Pancreas (tissue), 10 donors: ENCODE measurements around the gene KIAA0930. TPM values are rescaled to one million over a fixed set of nuclear protein-coding genes. Genes with fewer than 3 reads are reported as not detected.
A peak's percentile ranks its signal among the peaks of the same experiment; 100 is the strongest.

Experiments
- ATAC-seq, 4 donors: fragments of 200-7000 bp; cut with Tn5 transposase; one replicate each; pipeline versions ENCODE4 v1.8.0 to v1.9.1; 2020; ENCODE audit warnings: mild to moderate bottlenecking in 4 of 4, moderate library complexity in 4 of 4
- DNase-seq, 6 donors: peaks; one replicate each; pipeline ENCODE4 v3.0.0-alpha.2; 2020
- FAIRE-seq: peaks from 2 replicates; lab custom pipeline; 2012; peaks lifted over from hg19 to GRCh38; lab: Jason Lieb, UNC
- H3K27ac ChIP-seq, 4 donors: fragments of 200-600 bp; sonication (generic); 1 replicate in 3 of 4; 2 replicates in 1 of 4; pipeline versions ENCODE4 v1.5.0 to v1.8.0; 2020
- H3K27me3 ChIP-seq, 4 donors: fragments of 200-600 bp; one replicate each; pipeline ENCODE4 v1.8.0; 2021
- H3K36me3 ChIP-seq, 3 donors: fragments of 200-600 bp; sonication (generic) in 1 of 3; one replicate each; pipeline versions ENCODE4 v1.5.0 to v1.8.0; 2020 to 2021
- H3K4me1 ChIP-seq, 3 donors: fragments of 200-600 bp; one replicate each; pipeline ENCODE4 v1.8.0; 2021
- H3K4me3 ChIP-seq, 4 donors: fragments of 200-600 bp; sonication (generic) in 2 of 4; one replicate each; pipeline versions ENCODE4 v1.5.0 to v1.8.0; 2020 to 2021
- H3K9me3 ChIP-seq, 4 donors: fragments of 200-600 bp; one replicate each; pipeline ENCODE4 v1.8.0; 2021
- CTCF ChIP-seq, 4 donors: fragments of 200-600 bp; sonication (generic) in 3 of 4; IDR thresholded peaks; one replicate each; pipeline versions ENCODE4 v1.5.0 to v1.8.0; 2021; ENCODE audit warnings: antibody characterized with exemption in 4 of 4
- whole genome bisulfite sequencing, 2 donors: extraction: QIAGEN DNeasy Blood & Tissue Kit; methylation state at CpG; one replicate each; pipeline ENCODE4 v1.1.7; 2013; 5-methylcytosine and 5-hydroxymethylcytosine counted together
- intact Hi-C, 3 donors: fragments of 100-400 bp; cut with DNase I; formaldehyde crosslinking; loops; one replicate each; pipeline versions ENCODE4 v1.11.1 to v1.14.2; 2022
- polyA plus RNA-seq, 2 donors: library from polyadenylated mRNA; stranded (reverse); fragments of 200-250 nt; gene quantifications; one replicate each; pipeline ENCODE4 v1.2.3, GENCODE V29; 2013
- total RNA-seq, 6 donors: library from RNA; stranded (reverse); fragmentation: NEBNext Ultra II Directional in 4 of 6; extraction: Animal tissue kit (Norgen Biotek cat#: 25700) in 4 of 6; gene quantifications; one replicate each; pipeline versions ENCODE4 v1.2.1 to v1.2.4, GENCODE V29; 2021 to 2023
- donor health status: healthy with polysubstance abuse.
- donor health status: DM: no; HTN: no; CAD: no; lungs with moderate emphysema.
- donor health status: DM: no; HTN: no; CAD: no.
- donor health status: control.
- donor health status: control.
- donor health status: Bipolar disorder and iron deficiency.
- donor health status: DM: yes; HTN: yes; CAD: no.
- donor health status: DM: no; HTN: no; CAD: no.
- donor health status: DM: no; HTN: no; CAD: no.
- donor health status: DM: yes; HTN: yes; CAD: no.

KIAA0930 gene
- total and polyA plus RNA-seq, 8 donors = 14.6 to 36.8 (median 20.0) TPM

DNA sequence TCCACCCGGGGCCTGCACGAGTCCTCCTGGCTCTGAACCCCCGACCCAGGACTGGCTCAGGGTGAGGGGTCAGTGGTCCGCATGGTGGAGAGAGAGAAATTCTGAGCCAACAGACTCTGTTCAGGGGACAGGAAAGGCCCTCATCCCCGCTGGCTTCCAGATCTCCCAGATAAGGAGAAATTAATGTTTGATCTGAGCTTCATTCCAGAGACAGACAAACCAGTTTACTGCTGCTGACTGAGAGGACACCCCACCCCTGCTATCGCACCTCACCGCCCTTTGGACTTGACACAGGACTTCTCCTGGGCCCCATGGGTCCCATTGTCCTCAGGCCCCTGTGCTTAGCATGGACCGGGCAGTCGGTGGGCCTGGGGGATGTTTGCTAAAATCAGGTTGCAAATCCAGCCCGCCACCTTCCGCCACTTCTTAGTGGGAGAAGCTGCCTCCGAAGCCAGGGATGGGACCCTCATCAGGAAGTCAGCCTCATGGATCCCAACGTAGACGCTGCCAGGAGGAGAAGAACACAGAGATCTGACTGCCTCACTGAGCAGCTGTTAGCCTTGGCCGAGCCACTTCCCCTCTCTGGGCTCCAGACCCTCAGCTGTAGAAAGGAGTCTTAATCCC is 32.9 kb upstream of the KIAA0930 start:
- intact Hi-C loops = loop anchor here in 2 of 3 donors (5.0 kb wide), 1 partner anchor 154 kb away; no protein-coding TSS in a partner anchor
- no peak for TF ChIP-seq CTCF (IDR thresholded peaks at IDR 0.05)
- no peak overlapping the region for H3K27ac ChIP-seq
- 59 to 72% methylated on average over 15 of the region's 15 CpGs for WGBS, 2 donors
- H3K27me3 ChIP-seq = no peaks in the 10 kb centered on the region
- peak in 1 of 4 donors; percentile 6 for ATAC-seq
- FAIRE-seq = no peak
- no peak overlapping the region for H3K4me3 ChIP-seq
- peaks cover 0 to 4% (median 4%) of the 10 kb centered on the region in 3 donors for H3K4me1 ChIP-seq
- H3K9me3 ChIP-seq = no peaks in the 10 kb centered on the region
- no peak for DNase-seq
- no peaks in the 10 kb centered on the region for H3K36me3 ChIP-seq

DNA sequence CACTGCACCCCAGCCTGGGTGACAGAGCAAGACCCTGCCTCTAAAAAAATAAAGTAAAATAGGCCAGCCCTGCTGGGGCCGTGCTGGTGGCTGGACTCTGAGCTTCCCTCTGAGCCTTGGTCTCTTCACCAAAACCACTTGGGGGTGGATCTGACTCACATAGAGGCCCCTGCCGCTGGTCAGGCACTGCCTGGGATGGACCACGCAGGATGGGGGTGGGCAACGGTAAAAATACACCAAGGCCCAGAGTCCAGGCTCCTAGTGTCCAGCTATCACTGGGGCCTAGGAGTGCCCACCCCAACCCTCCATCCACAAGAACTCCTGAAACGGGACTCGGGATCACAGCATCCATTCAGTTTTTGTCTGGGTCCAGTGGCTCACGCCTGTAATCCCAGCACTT is 31.8 kb upstream of the KIAA0930 start:
- no peak for FAIRE-seq
- intact Hi-C loops = loop anchor here in 2 of 3 donors (5.0 kb wide), 1 partner anchor 155 kb away; no protein-coding TSS in a partner anchor
- H3K4me1 ChIP-seq = peaks cover 0 to 4% (median 4%) of the 10 kb centered on the region in 3 donors
- no peaks in the 10 kb centered on the region for H3K36me3 ChIP-seq
- no peak overlapping the region for H3K4me3 ChIP-seq
- DNase-seq = no peak
- no peaks in the 10 kb centered on the region for H3K27me3 ChIP-seq
- TF ChIP-seq CTCF (IDR thresholded peaks at IDR 0.05) = no peak
- no peak overlapping the region for H3K27ac ChIP-seq
- no peaks in the 10 kb centered on the region for H3K9me3 ChIP-seq
- ATAC-seq = no peak
- 77 to 79% methylated on average over 7 of the region's 7 CpGs for WGBS, 2 donors

DNA sequence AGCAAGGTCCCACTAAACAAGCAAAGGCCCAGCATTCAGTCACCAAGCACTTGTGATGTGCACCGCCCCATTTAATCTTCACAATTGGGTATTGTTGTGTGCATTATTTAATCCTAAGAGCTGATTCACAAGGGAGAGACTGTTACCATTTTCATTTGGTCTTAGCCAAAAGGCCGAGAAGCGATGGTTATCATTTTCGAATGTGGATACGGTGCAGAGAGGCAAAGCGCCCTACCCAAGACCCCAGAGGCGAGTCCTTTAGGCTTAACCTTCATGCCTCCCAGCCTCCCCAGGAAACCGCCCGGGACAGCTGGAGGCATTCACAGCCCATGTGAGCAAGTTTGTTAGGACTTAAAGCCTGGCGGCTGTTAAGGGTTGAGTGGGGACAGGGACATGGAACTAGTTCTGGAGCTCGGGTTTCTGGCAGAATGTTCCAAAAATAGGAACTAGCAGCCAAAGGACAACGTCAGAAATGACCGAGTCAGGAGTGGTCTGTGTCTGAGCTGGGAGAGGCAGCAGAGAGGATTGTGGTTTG is 31.0 kb upstream of the KIAA0930 start:
- intact Hi-C loops = loop anchor here in 2 of 3 donors (5.0 kb wide), 1 partner anchor 156 kb away; no protein-coding TSS in a partner anchor
- 58 to 74% methylated on average over 13 of the region's 13 CpGs for WGBS, 2 donors
- no peak overlapping the region for H3K4me3 ChIP-seq
- peaks cover 0 to 4% (median 4%) of the 10 kb centered on the region in 3 donors for H3K4me1 ChIP-seq
- no peaks in the 10 kb centered on the region for H3K27me3 ChIP-seq
- no peak overlapping the region for H3K27ac ChIP-seq
- DNase-seq (no peak), FAIRE-seq (peak; percentile 43), ATAC-seq (no peak)
- no peak for TF ChIP-seq CTCF (IDR thresholded peaks at IDR 0.05)
- no peaks in the 10 kb centered on the region for H3K36me3 ChIP-seq
- no peaks in the 10 kb centered on the region for H3K9me3 ChIP-seq

DNA sequence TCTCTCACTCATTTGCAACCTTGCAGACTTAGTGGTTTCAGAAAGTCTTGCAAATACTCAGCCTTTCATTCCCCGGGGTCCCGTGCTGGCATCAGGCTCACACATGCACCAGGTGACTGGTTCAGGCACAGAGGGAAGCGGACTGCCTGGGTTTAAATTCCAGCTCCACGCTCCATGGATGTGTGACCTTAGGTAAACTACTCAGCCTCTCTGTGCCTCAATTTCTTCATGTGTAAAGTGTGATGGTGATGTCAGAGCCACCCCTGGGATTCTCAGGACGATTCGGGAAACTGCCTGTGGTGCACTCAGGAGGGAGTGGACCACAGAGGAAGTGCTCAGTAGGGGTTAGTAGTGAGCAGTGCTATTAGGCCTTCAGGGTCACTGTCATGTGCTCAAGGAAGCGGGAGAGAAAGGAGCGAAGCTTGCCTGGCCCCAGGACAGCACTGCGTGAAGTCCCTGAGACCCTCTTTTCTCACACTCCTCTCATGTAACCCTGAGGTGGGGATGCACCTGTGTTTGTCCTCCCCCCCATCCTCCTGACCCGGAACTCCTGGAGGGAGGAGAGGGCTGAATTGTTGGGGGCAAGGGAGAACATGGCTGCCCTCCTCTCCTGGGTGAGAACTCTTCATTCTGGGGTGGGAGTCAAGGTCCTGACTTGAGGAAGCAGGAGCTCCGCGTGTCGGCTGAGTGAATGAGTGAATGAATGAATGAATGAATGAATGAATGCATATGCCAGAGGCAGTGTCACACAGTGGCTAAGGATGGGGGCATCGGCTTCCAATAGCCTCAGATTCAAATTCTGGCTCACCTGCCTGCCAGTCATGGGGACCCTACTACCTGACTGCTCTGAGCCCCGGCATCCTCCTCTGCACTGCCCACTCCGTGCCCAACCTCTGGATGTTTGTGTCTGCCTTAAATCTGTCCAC is 29.7 kb upstream of the KIAA0930 start:
- WGBS, 2 donors = 71 to 75% methylated on average over 16 of the region's 16 CpGs
- intact Hi-C loops = loop anchor here in 2 of 3 donors (5.0 kb wide), 1 partner anchor 157 kb away; no protein-coding TSS in a partner anchor
- FAIRE-seq (no peak), DNase-seq (no peak), ATAC-seq (no peak)
- H3K27ac ChIP-seq = no peak overlapping the region
- peaks cover 0 to 4% (median 4%) of the 10 kb centered on the region in 3 donors for H3K4me1 ChIP-seq
- H3K27me3 ChIP-seq = no peaks in the 10 kb centered on the region
- no peak for TF ChIP-seq CTCF (IDR thresholded peaks at IDR 0.05)
- no peaks in the 10 kb centered on the region for H3K9me3 ChIP-seq
- H3K4me3 ChIP-seq = no peak overlapping the region
- H3K36me3 ChIP-seq = no peaks in the 10 kb centered on the region
